HEK293 (cell line): Measurements from ENCODE around the gene HEATR9.
A peak's percentile ranks its signal among the peaks of the same experiment; 100 is the strongest.

Source experiments
- CTCF ChIA-PET: fragments of 350-600 bp; formaldehyde crosslinking; extraction: SDS; loops from one replicate; lab custom pipeline; 2021; ENCODE audit warnings: antibody characterized with exemption; lab: Yijun Ruan, JAX
- POLR2A ChIA-PET: fragments of 300-600 bp; formaldehyde crosslinking; extraction: SDS; loops from one replicate; lab custom pipeline; 2020; ENCODE audit warnings: antibody characterized with exemption, inconsistent platforms; lab: Yijun Ruan, JAX
- H3K27ac ChIP-seq: fragments of 200-500 bp; sonication (Bioruptor generic); 2 replicates; pipeline ENCODE4 v1.5.1; 2014; ENCODE audit warnings: low read depth, low read length, control low read depth, inconsistent platforms; ENCODE audit errors: extremely low read depth
- H3K36me3 ChIP-seq, 2 experiments: fragments of 200-500 bp in 1 of 2; sonication (Bioruptor generic) in 1 of 2; 1 replicate in 1 of 2; 2 replicates in 1 of 2; pipeline ENCODE4 v1.5.1; 2014 to 2017; ENCODE audit warnings: inconsistent platforms in 2 of 2, low read length in 2 of 2; ENCODE audit not compliant: control insufficient read depth in 2 of 2, insufficient read depth in 1 of 2
- H3K4me1 ChIP-seq: fragments of 200-500 bp; sonication (Bioruptor generic); 2 replicates; pipeline ENCODE4 v1.5.1; 2014; ENCODE audit warnings: mild to moderate bottlenecking, low read length, inconsistent platforms; ENCODE audit not compliant: control insufficient read depth, insufficient read depth
- H3K4me3 ChIP-seq: 2 replicates; pipeline ENCODE4 v1.5.1; 2011; ENCODE audit warnings: low read depth, mild to moderate bottlenecking, control low read depth, low read length, moderate library complexity
- H3K9me3 ChIP-seq: fragments of 200-500 bp; sonication (Bioruptor generic); 2 replicates; pipeline ENCODE4 v1.5.1; 2014; ENCODE audit warnings: low read depth, low read length, inconsistent platforms; ENCODE audit not compliant: control insufficient read depth, insufficient read depth
- FEZF1 ChIP-seq: fragments of 450-650 bp; formaldehyde crosslinking; IDR thresholded peaks from 2 replicates; pipeline ENCODE4 v1.5.1; 2016; ENCODE audit warnings: missing biosample characterization, missing genetic modification characterization
- GLIS1 ChIP-seq: fragments of 450-650 bp; formaldehyde crosslinking; IDR thresholded peaks from 2 replicates; pipeline ENCODE4 v1.5.1; 2016; ENCODE audit warnings: missing biosample characterization, missing genetic modification characterization
- HOXA7 ChIP-seq: sonication (generic); formaldehyde crosslinking; IDR thresholded peaks from 2 replicates; pipeline ENCODE4 v1.8.1; 2022; ENCODE audit warnings: missing genetic modification reagents, borderline replicate concordance
- INSM2 ChIP-seq: fragments of 450-650 bp; formaldehyde crosslinking; IDR thresholded peaks from 2 replicates; pipeline ENCODE4 v1.5.1; 2016; ENCODE audit warnings: missing biosample characterization, missing genetic modification characterization
- KLF16 ChIP-seq: fragments of 450-650 bp; formaldehyde crosslinking; IDR thresholded peaks from 2 replicates; pipeline ENCODE4 v1.5.1; 2017; ENCODE audit warnings: missing biosample characterization, missing genetic modification characterization
- KLF7 ChIP-seq: fragments of 450-650 bp; formaldehyde crosslinking; IDR thresholded peaks from 2 replicates; pipeline ENCODE4 v1.5.1; 2016; ENCODE audit warnings: missing biosample characterization, missing genetic modification characterization, borderline replicate concordance
- PRDM1 ChIP-seq: fragments of 450-650 bp; formaldehyde crosslinking; IDR thresholded peaks from 2 replicates; pipeline ENCODE4; 2016; ENCODE audit warnings: missing biosample characterization, missing genetic modification characterization
- PRDM6 ChIP-seq: fragments of 450-650 bp; formaldehyde crosslinking; IDR thresholded peaks from 2 replicates; pipeline ENCODE4 v1.5.1; 2017; ENCODE audit warnings: missing biosample characterization, missing genetic modification characterization
- SETDB1 ChIP-seq: IDR thresholded peaks from one replicate; pipeline ENCODE4 v1.6.1; 2017; ENCODE audit warnings: mild to moderate bottlenecking, low read length, moderate library complexity, mixed read lengths; ENCODE audit not compliant: insufficient read length
- SP7 ChIP-seq: fragments of 450-650 bp; formaldehyde crosslinking; IDR thresholded peaks from 2 replicates; pipeline ENCODE4 v1.5.1; 2016; ENCODE audit warnings: missing biosample characterization, missing genetic modification characterization
- ZBTB6 ChIP-seq: fragments of 450-650 bp; formaldehyde crosslinking; IDR thresholded peaks from 2 replicates; pipeline ENCODE4 v1.5.1; 2017; ENCODE audit warnings: missing biosample characterization, missing genetic modification characterization
- ZFP3 ChIP-seq: fragments of 450-650 bp; formaldehyde crosslinking; IDR thresholded peaks from 2 replicates; pipeline ENCODE4 v1.5.1; 2016; ENCODE audit warnings: low read depth, missing biosample characterization, missing genetic modification characterization
- ZFP37 ChIP-seq: fragments of 450-650 bp; formaldehyde crosslinking; IDR thresholded peaks from 2 replicates; pipeline ENCODE4 v1.5.1; 2016; ENCODE audit warnings: missing biosample characterization, missing genetic modification characterization
- ZNF138 ChIP-seq: fragments of 450-650 bp; formaldehyde crosslinking; IDR thresholded peaks from 2 replicates; pipeline ENCODE4 v1.5.1; 2016; ENCODE audit warnings: missing biosample characterization, missing genetic modification characterization, borderline replicate concordance
- ZNF174 ChIP-seq: fragments of 450-650 bp; formaldehyde crosslinking; IDR thresholded peaks from 2 replicates; pipeline ENCODE4 v1.5.0; 2017; ENCODE audit warnings: missing biosample characterization, mild to moderate bottlenecking, missing genetic modification characterization
- ZNF175 ChIP-seq: fragments of 450-650 bp; formaldehyde crosslinking; IDR thresholded peaks from 2 replicates; pipeline ENCODE4 v1.5.1; 2016; ENCODE audit warnings: missing biosample characterization, missing genetic modification characterization
- ZNF394 ChIP-seq: fragments of 450-650 bp; formaldehyde crosslinking; IDR thresholded peaks from 2 replicates; pipeline ENCODE4 v1.5.1; 2016; ENCODE audit warnings: missing biosample characterization, missing genetic modification characterization, mild to moderate bottlenecking, moderate library complexity, borderline replicate concordance
- ZNF449 ChIP-seq: fragments of 450-650 bp; formaldehyde crosslinking; IDR thresholded peaks from 2 replicates; pipeline ENCODE4 v1.5.1; 2017; ENCODE audit warnings: missing biosample characterization, mild to moderate bottlenecking, missing genetic modification characterization, moderate library complexity
- ZNF473 ChIP-seq: fragments of 450-650 bp; formaldehyde crosslinking; IDR thresholded peaks from 2 replicates; pipeline ENCODE4 v1.5.1; 2017; ENCODE audit warnings: missing biosample characterization, missing genetic modification characterization
- ZNF629 ChIP-seq: fragments of 450-650 bp; formaldehyde crosslinking; IDR thresholded peaks from 2 replicates; pipeline ENCODE4 v1.5.1; 2017; ENCODE audit warnings: missing biosample characterization, missing genetic modification characterization
- ZNF76 ChIP-seq: fragments of 450-650 bp; formaldehyde crosslinking; IDR thresholded peaks from 2 replicates; pipeline ENCODE4; 2016; ENCODE audit warnings: low read depth, missing biosample characterization, missing genetic modification characterization, borderline replicate concordance
- ZSCAN23 ChIP-seq: fragments of 450-650 bp; formaldehyde crosslinking; IDR thresholded peaks from 2 replicates; pipeline ENCODE4 v1.5.1; 2016; ENCODE audit warnings: missing biosample characterization, missing genetic modification characterization
- TF ChIP-seq, protein P1 (sequence below): fragments of 450-650 bp; formaldehyde crosslinking; IDR thresholded peaks from 2 replicates; pipeline ENCODE4 v1.5.0; 2017; ENCODE audit warnings: missing biosample characterization, missing genetic modification characterization, borderline replicate concordance

The HEATR9 gene

DNA sequence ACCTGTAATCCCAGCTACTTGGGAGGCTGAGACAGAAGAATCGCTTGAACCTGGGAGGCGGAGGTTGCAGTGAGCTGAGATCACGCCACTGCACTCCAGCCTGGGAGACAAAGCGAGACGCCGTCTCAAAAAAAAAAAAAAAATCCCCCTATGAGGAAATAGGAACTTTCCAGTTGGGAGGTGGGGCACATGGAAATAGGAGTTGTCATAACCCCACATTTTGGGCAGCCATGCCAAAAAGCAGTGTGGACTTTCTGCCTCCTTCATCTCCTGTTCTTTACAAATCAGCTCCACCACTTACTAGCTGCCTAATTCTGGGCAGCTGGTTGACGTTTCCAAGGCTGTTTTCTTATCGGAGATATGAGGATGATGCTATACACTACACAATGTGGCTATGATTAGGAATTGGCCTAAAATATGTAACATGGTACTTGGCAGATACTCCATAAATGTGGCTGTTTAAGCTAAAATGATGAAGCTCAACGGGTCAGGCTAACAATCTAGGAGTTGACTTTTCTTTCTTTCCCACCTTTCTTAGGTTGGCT, 33.0 kb upstream of the HEATR9 start:
- H3K36me3 ChIP-seq, result no peaks in the 10 kb centered on the region
- no peak overlapping the region for H3K4me3 ChIP-seq
- no peaks in the 10 kb centered on the region for H3K9me3 ChIP-seq
- H3K4me1 ChIP-seq, result peaks cover 9% of the 10 kb centered on the region
- ChIA-PET CTCF (interaction anchor here (0.6 to 0.7 kb wide), 3 partner anchors 60 to 644 kb away, joined by 3 to 4 read pairs (median 3); no protein-coding TSS in a partner anchor), POLR2A (interaction anchor here (0.7 kb wide), 1 partner anchor 29 kb away, joined by 5 read pairs; no protein-coding TSS in a partner anchor)
- TF ChIP-seq SP7 (tag by site-specific recombination) (no peak), ZNF76 (tag by site-specific recombination) (no peak), ZNF473 (tag by site-specific recombination) (no peak), ZSCAN23 (tag by site-specific recombination) (no peak), ZNF394 (tag by site-specific recombination) (no peak), ZNF174 (no peak), ZBTB6 (tag by site-specific recombination) (no peak), ZNF175 (tag by site-specific recombination) (no peak), ZNF138 (tag by site-specific recombination) (no peak), KLF16 (tag by site-specific recombination) (no peak), ZNF449 (tag by site-specific recombination) (no peak), ZFP3 (tag by site-specific recombination) (no peak), HOXA7 (CRISPR knock-in tag) (no peak), KLF7 (tag by site-specific recombination) (no peak), INSM2 (tag by site-specific recombination) (no peak)
- TF ChIP-seq, protein P1, sequence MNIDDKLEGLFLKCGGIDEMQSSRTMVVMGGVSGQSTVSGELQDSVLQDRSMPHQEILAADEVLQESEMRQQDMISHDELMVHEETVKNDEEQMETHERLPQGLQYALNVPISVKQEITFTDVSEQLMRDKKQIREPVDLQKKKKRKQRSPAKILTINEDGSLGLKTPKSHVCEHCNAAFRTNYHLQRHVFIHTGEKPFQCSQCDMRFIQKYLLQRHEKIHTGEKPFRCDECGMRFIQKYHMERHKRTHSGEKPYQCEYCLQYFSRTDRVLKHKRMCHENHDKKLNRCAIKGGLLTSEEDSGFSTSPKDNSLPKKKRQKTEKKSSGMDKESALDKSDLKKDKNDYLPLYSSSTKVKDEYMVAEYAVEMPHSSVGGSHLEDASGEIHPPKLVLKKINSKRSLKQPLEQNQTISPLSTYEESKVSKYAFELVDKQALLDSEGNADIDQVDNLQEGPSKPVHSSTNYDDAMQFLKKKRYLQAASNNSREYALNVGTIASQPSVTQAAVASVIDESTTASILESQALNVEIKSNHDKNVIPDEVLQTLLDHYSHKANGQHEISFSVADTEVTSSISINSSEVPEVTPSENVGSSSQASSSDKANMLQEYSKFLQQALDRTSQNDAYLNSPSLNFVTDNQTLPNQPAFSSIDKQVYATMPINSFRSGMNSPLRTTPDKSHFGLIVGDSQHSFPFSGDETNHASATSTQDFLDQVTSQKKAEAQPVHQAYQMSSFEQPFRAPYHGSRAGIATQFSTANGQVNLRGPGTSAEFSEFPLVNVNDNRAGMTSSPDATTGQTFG, result no peak
- H3K27ac ChIP-seq, result no peak overlapping the region

- Histone ChIP-seq H3K27ac (peak overlapping the region; percentile 36), H3K4me3 (no peak overlapping the region), H3K9me3 (no peaks in the 10 kb centered on the region), H3K4me1 (peaks cover 9% of the 10 kb centered on the region), H3K36me3 (no peaks in the 10 kb centered on the region)
- ChIA-PET CTCF (interaction anchor here (0.5 kb wide), 1 partner anchor 47 kb away, joined by 3 read pairs; no protein-coding TSS in a partner anchor), POLR2A (interaction anchor here (0.7 kb wide), 2 partner anchors 21 to 30 kb away, joined by 3 to 5 read pairs; no protein-coding TSS in a partner anchor)
- TF ChIP-seq ZFP37 (no peak), PRDM1 (tag by site-specific recombination) (peak; percentile 93), FEZF1 (tag by site-specific recombination) (peak; percentile 84), PRDM6 (peak; percentile 50; the same call in 1 of the 2 replicates), ZNF629 (no peak), GLIS1 (tag by site-specific recombination) (peak; percentile 92), SETDB1 (peak; percentile 54)
These were observed 32.2 kb upstream of the HEATR9 start for GRCh38 chr17:35900708-35901480.
